Measurements from ENCODE around the gene GFPT2.

Gene GFPT2

GRCh38 chr5:180378438-180379344, 25.6 kb upstream of the GFPT2 start:
- no peak for DNase-seq (ENCODE audit: low spot score)

DNA sequence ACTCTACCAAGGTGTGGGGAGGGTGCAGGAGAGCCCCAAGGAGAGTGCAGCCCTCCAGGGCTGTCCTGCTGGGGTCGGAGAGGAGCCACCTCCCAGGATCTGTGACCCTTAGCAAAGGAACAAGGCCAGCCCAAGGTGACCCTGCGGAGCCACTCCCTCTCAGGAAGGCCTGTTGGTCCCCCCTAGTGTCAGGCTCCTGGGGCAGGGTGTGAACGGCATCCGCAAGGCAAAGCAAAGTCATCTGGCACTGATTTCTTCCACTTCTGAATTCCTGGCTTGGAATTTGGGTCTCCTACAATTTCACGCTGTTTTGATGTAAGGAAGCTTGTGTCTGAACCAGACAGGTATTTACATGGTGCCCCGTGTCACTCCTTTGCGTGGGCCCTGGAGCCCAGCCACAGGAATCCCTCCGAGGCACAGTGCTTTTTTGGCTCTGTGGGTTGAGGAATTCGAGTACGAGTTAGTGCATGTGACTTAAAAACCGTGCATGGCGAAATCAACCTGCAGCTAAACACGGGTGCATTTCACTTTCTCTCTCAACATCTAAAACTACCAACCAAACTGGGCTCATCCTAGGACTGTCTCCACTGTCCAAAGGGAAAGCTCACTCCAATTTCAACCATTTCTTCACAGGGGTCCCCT, 24.5 kb upstream of the GFPT2 start:
- DNase-seq (ENCODE audit: low spot score): no peak

- no peak for DNase-seq (ENCODE audit: low spot score)
These were observed 23.4 kb upstream of the GFPT2 start for GRCh38 chr5:180376511-180376910.

DNA sequence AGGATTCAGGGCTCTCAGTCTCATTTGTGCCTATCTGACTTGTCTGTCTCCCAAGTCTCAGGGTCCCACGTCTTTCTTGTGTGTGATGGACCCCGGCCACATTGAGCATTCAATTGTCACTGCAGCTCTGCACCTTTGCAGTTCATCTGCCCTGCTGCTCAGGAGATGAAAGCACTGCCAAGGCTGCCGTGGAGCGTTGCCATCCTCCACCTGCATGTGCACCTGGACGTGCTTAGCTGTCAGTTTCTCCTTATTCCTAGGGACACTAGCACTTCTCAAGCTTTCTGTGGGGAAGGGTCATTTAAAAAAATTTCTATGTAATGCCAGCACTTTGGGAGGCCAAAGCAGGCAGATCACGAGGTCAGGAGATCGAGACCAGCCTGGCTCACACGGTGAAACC, 22.8 kb upstream of the GFPT2 start:
- DNase-seq (ENCODE audit: low spot score): no peak

GRCh38 chr5:180375291-180375690, 22.2 kb upstream of the GFPT2 start:
- DNase-seq (ENCODE audit: low spot score): no peak

DNA sequence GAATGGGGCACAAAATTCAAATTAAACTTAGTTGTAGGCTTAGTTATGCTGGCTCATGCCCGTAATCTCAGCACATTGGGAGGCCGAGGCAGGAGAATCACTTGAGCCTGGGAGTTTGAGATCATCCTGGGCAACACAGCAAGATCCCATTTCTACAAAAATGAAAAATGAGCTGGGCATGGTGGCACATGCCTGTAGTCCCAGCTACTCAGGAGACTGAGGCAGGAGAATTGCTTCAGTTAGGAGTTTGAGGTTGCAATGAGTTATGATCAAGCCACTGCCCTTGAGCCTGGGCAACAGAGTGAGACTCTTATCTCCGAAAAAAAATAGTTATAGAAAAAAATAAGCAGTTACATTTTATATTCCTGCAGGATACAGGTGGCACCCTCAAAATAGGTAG, 20.7 kb upstream of the GFPT2 start:
- no peak for DNase-seq (ENCODE audit: low spot score)

GRCh38 chr5:180373454-180373853, 20.3 kb upstream of the GFPT2 start:
- no peak for DNase-seq (ENCODE audit: low spot score)

- no peak for DNase-seq (ENCODE audit: low spot score)
These were observed 18.8 kb upstream of the GFPT2 start for GRCh38 chr5:180371949-180372348.

- no peak for DNase-seq (ENCODE audit: low spot score)
These were observed 17.9 kb upstream of the GFPT2 start for GRCh38 chr5:180370861-180371641.

- DNase-seq (ENCODE audit: low spot score): no peak
These were observed 14.9 kb upstream of the GFPT2 start for GRCh38 chr5:180367991-180368390.

GRCh38 chr5:180367300-180367699, 14.2 kb upstream of the GFPT2 start:
- no peak for DNase-seq (ENCODE audit: low spot score)

GRCh38 chr5:180366326-180366725, 13.2 kb upstream of the GFPT2 start:
- DNase-seq (ENCODE audit: low spot score): no peak

- DNase-seq (ENCODE audit: low spot score): no peak
These were observed 12.7 kb upstream of the GFPT2 start for GRCh38 chr5:180365829-180366228.

DNA sequence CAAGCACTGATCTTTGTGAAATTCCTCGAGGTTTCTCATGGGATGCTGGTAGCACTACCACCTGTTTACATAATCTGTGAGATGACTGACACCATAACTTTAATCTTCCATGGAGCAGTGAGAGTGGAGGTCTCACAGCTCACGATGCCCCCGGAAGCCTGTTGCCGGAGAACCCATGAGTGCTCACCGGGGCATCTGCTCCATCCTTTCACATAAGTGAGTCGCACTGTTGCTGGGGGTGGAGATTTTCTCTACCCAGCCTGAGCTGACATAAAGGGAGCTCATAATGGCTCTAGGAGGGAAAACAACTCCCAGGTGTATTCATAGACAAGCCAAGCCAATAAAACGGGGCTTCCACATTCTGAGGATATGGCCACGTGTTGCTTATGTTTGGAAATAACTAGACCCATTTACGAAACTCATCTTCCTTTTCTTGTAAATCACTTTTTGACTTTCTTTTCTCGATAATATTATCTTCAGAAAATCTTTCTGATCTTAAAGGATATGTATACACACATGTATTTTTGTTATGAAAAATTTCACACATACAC, 11.2 kb upstream of the GFPT2 start:
- no peak for DNase-seq (ENCODE audit: low spot score)

DNA sequence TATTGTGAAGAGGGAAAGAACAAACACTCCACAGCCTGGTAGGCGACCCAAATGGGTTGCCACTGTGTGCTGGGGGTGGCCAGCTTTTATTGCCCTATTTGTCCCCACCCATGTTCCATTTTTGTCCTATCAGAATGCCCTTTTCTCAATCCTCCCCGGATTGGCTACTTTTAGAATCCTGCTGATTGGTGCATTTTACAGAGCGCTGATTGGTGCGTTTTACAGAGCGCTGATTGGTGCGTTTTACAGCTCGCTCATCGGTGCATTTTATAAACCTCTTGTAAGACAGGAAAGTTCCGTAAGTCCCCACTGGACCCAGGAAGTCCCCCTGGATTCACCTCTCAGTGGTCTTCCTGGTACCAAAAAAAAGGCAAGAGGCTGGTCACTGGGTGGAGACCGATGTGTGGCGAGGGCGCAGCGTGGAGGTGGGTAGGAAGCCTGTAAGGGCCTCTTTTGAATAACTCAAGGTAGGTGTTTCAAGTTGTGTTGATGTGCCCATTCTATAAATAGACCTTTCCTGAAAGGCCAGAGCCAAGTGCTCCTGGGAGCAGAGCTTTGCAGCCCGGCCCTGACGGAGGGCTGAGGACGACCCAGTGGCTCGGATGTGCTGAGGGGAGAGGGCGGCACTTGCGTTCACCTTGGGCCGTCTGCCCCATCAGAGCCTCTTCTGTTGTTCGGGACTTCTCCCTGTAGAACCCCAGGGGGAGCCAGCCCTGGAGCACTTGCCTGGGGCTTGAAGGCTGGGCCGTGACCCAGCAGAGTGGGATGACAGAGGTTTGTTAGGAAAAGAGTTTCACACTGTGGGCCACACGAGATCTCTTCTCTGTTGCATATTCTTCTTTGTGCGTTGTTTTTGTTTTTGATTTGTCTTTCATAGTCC, 7.2 kb upstream of the GFPT2 start:
- no peak for DNase-seq (ENCODE audit: low spot score)

GRCh38 chr5:180358694-180359093, 5.6 kb upstream of the GFPT2 start:
- no peak for DNase-seq (ENCODE audit: low spot score)

DNA sequence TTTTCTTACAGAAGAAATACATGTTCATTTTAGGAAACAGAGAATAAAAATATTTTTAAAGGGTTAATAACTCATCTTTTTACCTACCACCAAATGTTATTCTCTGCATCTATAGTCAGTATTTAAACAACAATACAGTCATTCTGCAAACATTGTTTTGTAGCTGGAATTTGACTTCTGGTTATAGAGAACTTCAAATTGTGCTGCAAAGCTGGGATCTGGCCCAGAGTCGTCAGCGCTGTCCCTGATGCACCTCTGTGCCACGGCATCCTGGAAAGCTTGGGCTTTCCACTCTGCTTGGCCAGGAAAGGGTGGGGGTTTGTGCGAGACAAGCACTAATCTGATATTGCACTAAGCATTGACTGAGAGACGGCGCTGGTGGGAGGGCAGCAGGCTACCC, 5.0 kb upstream of the GFPT2 start:
- DNase-seq (ENCODE audit: low spot score): no peak

- DNase-seq (ENCODE audit: low spot score): no peak
These were observed 1.8 kb upstream of the GFPT2 start for GRCh38 chr5:180354966-180355365.

GRCh38 chr5:180353980-180354452, 880 bp upstream of the GFPT2 start:
- no peak for DNase-seq (ENCODE audit: low spot score)

GRCh38 chr5:180352116-180353047, 754 bp downstream of the GFPT2 start:
- DNase-seq (ENCODE audit: low spot score): no peak

All from left forelimb (tissue), 1 donor.